ENCODE results near the gene INTS3.

DNA sequence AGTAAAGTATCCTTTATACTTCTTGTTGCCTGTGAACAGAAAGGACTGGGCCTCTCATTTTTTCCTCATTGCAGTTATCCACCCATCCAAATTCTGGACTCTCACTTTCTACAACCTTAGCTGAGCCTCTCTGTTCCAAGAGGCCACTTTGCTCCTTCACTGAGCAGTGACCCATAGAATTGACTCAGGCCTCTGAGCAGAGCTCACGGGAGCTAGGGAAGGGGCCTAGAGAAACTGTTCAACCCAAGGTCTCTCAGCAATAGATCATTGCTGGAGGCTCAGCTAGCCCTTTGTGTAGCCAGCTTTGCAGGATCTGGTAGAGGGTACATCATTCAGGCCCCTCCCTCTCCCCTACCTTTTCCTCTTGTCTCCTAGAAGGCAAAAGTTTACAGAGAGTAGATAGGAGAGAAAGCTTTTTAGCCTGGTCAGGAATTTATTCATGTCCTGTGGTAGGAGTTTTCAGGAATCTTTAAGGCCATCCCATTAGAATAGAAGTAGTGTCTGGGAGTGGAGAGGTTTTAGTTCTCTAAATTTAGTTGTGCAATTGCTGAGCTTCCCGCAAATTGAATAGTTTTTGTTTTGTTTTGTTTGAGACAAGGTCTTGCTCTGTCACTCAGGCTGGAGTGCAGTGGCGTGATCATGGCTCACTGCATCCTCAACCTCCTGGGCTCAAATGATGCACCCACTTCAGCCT is 6.7 kb downstream of the INTS3 start:
- TF ChIP-seq, protein P1, sequence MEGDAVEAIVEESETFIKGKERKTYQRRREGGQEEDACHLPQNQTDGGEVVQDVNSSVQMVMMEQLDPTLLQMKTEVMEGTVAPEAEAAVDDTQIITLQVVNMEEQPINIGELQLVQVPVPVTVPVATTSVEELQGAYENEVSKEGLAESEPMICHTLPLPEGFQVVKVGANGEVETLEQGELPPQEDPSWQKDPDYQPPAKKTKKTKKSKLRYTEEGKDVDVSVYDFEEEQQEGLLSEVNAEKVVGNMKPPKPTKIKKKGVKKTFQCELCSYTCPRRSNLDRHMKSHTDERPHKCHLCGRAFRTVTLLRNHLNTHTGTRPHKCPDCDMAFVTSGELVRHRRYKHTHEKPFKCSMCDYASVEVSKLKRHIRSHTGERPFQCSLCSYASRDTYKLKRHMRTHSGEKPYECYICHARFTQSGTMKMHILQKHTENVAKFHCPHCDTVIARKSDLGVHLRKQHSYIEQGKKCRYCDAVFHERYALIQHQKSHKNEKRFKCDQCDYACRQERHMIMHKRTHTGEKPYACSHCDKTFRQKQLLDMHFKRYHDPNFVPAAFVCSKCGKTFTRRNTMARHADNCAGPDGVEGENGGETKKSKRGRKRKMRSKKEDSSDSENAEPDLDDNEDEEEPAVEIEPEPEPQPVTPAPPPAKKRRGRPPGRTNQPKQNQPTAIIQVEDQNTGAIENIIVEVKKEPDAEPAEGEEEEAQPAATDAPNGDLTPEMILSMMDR (IDR thresholded peaks at IDR 0.05), result no peak
- TF ChIP-seq POLR2A (IDR thresholded peaks at IDR 0.05), result no peak
